HG03039 (cell line): Measurements from ENCODE around the gene GALNTL6.
"Not testable (repeated sequence)": the region's sequence is repeated elsewhere in the genome, so short reads cannot be mapped to it uniquely, and the experiment has no call there.

ENCODE experiments used
- ATAC-seq: cut with Tn5 transposase; IDR thresholded peaks from one replicate; pipeline ENCODE4 v1.9.1; 2021; ENCODE audit warnings: mild to moderate bottlenecking, moderate library complexity; ENCODE audit not compliant: unreplicated experiment

GALNTL6 gene

DNA sequence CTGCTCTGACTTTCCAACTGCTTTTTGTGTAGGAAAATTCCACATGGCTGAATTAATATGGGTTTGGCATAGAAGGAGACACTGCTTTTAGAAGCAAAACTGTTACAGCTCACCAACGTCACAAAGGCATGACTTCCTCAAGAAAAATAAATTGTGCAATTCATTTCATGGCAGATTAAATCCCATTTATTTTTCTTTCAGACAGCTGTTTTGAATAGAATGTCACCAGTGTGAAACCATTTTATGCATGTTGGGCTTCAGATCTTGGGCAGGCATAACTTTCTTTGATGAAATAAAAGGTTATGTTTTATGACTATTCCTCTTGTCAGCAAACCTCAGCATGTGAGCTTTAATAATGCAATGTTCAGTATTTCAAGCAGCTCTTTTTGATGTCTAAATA, 542.8 kb downstream of the GALNTL6 start:
- ATAC-seq, result no peak

DNA sequence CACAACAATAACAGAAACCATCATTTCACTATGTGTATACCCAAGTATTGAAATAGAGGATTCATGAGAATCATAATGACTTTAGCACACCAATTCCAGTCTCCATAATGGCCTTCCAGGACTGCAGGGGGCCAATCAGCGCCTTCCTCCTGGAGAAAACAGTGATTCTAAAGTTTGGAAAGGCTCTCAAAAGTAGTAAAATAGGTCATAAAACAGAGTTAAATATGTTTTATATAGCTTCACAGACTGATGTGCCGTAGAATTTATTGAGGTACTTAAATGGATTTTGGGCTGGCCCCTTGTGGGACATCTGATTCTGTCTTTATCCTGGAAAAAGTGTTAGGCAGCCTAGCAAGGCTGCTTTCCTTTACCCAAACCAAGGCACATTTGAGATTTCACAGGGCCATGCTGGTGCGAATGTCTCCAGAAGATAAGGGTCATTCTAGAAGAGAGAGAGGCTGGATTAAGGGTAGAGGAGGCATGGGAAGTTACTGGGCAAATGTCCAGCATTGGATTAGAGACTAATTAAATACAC, 543.9 kb downstream of the GALNTL6 start:
- ATAC-seq, result no peak

DNA sequence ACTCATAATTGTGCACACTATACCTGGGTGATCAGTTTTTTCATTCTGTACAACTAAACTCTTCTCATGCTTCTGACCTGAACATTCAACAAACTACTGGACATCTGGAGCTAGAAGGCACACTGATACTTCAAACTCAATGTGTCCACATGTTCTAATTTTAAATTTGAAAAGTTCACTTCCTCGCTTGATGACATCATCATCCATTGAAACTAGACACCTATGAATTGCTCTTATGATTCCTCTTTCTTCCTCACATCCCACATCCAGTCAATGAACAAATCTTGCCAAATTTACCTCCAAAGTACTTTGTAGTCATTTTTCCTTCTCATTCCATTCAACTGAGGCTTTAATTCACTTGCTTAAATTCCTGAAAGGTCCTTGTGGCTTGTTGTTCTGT, 549.4 kb downstream of the GALNTL6 start:
- ATAC-seq, result no peak

DNA sequence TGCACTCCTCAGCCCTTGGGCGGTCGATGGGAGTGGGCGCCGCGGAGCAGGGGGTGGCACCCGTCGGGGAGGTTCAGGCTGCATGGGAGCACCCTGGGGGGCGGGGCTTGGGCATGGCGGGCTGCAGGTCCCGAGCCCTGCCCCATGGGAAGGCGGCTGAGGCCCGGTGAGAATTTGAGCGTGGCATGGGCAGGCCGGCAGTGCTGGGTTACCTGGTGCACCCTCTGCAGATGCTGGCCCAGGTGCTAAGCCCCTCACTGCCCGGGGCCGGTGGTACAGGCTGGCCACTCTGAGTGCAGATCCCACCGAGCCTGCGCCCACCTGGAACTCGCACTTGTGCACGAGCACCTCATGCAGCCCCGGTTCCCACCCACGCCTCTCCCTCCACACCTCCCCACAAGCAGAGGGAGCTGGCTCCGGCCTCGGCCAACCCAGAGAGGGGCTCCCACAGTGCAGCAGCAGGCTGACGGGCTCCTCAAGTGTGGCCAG, 556.3 kb downstream of the GALNTL6 start:
- no peak for ATAC-seq

DNA sequence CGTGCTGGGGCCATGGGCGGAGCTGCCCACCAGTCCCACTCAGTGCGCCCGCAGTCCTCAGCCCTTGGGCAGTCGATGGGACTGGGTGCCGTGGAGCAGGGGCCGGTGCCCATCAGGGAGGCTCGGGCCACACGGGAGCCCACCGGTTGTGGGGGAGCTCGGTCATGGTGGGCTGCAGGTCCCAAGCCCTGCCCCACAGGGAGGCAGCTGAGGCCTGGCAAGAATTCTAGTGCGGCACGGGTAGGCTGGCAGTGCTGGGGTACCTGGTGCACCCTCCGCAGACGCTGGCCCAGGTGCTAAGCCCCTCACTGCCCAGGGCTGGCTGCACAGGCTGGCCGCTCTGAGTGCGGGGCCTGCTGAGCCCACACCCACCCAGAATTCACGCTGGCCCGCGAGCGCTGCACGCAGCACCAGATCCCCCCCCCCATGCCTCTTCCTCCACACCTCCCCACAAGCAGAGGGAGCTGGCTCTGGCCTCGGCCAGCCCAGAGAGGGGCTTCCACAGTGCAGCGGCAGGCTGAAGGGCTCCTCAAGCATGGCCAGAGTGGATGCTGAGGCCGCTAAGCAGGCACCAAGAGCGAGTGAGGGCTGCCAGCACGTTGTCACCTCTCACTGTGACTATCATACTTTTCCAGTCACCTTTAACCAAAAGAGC, 564.4 kb downstream of the GALNTL6 start:
- ATAC-seq, result no peak

DNA sequence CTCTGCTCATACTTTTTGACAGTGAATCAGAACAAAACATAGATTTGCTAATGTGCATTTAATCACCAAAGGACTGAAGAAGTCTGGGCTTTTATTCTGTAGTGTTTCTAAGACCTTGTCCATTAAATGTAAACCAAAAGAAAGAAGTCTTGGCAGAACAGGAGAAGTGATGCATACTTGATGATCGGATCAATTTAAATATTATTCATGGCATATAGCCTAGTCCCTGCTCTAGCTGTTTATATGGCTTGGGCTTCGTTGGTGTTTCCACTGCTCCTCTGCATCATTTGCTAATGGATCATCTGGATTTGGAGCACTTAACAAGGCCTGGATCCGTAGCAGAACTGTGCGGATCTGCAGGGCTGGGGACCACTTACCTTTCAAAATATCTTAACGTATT, 566.6 kb downstream of the GALNTL6 start:
- ATAC-seq, result no peak

DNA sequence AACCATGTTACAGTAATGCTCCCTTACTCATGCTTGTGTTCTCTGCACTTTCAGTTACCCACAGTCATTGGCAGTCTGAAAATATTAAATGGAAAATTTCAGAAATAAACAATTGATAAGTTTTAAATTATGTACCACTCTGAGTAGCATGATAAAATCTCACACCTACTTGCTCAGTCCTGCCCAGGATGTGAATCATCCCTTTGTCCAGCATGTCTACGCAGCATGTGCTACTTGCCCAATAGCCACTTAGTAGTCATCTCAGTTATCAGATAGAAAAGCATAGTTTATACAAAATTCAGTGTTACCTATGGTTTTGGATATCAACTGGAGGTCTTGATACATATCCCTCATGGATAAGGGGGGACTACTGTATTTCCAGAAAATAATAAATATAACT, 577.1 kb downstream of the GALNTL6 start:
- no peak for ATAC-seq

DNA sequence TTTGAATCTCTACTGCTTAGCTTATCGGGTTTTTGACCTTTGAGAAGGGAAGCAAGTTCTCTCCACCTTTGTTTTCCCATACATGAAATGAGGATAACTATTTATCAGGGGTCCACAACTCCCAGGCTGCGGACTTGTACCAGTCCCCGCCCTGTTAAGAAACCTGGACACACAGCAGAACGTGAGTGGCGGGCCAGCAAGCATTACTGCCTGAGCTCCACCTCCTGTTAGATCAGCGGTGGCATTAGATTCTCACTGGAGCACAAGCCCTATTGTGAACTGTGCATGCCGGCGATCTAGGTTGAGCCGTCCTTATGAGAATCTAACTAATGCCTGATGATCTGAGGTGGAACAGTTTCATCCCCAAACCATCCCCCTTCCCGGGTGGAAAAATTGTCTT, 579.5 kb downstream of the GALNTL6 start:
- ATAC-seq, result no peak

DNA sequence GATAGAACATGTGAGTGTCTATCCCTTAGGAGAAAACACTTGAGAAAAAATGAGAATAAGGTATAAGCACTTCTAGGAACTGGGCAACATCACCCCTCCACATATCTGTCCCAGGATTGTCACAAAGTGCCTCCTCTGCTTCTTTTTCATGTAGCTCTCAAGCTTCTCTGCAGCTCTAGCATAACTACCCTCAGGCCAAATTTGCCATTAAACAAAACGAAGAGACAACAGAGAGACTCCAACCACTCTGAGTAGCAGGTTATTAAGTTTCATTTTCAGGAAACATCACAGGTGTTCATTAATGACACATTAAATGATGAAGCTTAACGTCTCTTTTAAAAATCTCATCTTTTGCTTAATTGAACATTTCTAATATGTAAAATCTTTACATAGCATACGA, 580.0 kb downstream of the GALNTL6 start:
- no peak for ATAC-seq

DNA sequence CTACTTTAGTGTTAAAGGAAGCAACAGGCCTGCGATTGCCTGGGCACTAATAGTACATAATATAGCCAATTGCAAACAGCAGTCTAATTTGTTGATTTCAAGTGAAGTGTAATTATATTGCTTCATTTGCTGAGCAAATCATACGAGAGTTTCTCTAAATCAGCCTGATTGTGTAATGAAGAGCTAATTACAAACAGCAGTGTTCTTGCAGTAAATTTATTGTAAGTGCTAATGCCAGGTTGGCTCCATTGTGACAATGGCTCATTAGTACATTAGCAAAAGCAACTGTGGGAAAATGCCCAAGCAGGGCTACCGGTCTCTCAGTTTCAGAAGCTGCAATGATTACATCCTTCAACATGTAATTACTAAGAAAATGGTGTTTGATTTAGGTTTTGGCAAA, 591.5 kb downstream of the GALNTL6 start:
- no peak for ATAC-seq

DNA sequence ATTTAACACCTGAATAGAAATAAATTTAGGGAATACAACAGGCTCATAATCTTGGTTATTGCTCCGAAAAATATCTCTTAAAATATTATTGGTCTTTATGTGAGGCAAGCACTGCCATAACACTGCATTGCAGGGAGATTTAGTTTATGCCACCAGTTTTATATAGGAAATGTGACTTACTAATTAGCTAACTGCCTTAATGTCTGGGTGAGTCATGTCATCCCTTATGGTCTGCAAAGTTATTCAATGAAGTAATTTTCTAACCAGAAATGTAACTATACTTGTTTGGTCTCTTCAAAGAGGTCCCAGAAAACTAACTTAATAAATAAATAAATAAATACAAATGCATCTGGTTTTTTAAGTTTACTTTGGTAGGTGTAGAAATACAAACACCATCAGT, 597.2 kb downstream of the GALNTL6 start:
- no peak for ATAC-seq

DNA sequence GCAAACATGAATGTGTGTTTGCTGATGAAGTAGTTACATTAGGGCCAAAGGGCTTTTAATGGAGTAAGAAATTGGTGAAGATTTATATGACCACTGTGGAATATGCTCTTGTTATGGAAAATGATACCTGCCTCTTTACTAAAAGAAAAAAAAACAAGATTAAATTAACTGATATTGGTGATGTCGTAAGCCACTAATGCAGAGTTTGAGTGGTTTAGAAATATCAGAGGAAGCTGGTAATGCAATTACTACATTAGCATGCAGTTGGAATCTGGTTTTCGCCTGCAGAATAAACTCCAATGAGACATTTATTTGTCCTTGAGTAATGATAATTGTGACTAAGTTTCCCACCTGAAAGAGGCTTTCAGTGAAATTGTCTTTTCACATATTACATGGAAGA, 597.9 kb downstream of the GALNTL6 start:
- no peak for ATAC-seq

DNA sequence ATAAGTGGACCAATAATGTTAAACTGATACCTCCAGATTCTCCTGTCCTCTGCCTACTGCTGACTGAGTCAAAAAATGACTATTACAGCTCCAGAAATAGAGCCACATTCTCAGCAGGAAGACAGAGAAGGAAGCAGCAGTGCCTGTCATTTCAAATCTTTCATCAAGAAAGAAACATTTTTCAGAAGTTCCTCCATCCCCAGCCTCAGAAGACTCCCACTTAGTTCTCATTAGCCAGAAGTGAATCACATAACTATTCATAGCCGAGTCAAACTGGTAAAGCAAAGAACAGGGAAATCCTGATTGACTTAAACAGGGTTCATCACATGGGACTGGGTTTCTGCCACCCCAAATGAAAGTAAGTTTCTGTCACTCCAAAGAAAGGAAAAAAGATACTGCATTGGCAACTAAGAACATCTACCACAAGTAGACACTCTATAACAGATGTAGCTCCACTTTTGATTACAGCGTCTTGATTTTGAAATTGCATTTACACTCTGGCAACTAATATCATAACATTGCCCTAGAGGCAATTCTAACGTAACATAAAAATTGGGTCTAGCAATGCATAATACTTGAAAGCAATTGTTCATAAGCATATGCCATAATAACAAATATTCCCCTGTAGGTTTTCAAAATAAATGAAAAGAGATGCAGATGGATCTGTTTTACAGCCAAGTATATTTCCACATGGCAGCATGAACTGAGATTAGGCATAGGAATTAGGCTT, 599.8 kb downstream of the GALNTL6 start:
- ATAC-seq, result no peak

DNA sequence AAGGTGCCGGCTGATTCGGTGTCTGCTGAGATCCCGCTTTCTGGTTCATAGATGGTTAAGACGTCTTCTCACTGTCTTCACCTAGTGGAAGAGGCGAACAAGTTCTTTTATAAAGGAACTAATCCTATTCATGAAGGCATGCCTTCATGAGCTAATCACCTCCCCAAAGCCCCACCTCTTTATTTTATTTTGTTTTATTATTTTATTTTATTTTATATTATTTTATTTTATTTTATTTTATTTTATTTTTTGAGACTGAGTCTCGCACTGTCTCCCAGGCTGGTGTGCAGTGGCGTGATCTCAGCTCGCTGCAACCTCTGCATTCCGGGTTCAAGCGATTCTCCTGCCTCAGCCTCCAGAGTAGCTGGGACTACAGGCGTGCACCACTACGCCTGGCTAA, 615.8 kb downstream of the GALNTL6 start:
- ATAC-seq, result not testable (repeated sequence)

DNA sequence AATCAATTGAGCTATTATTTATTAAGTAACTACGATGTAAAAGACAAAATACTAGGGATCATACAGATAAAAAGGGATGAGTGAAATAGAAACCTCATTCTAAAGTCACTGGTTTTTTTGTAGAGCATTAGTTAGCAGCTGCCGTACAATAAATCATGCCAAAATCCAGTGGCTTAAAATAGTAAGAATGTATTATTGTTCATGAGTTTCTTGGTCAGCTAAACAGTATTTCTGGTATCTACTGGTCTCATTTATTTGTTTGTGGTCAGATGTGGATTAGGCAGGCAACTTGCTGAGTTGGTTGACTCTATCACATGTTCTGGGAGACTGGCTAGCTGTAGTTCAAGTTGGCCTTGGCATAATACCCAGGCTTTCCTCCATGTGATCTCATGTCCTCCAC, 667.3 kb downstream of the GALNTL6 start:
- ATAC-seq, result no peak

DNA sequence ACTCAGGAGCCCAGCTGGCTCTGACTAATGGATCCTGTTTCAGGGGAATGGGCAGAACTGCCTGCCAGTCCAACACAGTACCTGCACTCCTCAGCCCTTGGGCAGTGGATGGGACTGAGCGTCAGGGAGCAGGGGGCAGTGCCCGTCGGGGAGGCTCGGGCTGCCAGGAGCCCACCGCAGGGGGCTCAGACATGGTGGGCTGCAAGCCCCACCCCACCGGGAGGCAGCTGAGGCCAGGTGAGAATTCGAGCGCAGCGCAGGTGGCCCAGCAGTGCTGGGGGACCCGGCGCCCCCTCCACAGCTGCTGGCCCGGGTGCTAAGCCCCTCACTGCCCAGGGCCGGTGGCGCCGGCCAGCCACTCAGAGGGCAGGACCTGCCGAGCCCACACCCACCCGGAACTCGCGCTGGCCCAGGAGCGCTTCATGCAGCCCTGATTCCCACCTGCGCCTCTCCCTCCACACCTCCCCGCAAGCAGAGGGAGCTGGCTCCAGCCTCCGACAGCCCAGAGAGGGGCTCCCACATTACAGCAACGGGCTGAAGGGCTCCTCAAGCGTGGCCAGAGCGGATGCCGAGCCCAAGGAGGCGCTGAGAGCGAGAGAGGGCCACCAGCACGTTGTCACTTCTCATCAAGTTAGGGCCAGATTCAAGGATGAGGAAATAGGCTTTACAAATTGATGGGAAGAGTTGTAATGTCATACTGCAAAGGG, 668.8 kb downstream of the GALNTL6 start:
- ATAC-seq, result no peak

DNA sequence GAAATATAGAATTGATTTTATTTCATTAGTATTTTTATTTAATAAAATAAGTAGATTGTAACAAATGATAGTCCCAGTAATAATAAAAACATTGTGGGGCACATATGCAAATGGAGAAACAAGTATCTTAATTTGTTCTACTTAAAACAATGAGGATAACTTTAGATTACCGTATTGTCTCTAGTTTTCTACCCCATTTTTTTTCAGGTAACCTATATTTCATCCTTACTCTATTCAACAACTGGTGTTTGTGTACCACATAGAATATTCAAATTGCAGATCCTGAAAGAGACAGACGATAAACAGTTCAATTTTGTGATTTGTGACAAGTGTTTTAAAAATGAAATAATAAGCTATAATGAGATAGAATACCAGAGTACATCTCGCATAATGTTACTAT, 671.8 kb downstream of the GALNTL6 start:
- ATAC-seq, result no peak

DNA sequence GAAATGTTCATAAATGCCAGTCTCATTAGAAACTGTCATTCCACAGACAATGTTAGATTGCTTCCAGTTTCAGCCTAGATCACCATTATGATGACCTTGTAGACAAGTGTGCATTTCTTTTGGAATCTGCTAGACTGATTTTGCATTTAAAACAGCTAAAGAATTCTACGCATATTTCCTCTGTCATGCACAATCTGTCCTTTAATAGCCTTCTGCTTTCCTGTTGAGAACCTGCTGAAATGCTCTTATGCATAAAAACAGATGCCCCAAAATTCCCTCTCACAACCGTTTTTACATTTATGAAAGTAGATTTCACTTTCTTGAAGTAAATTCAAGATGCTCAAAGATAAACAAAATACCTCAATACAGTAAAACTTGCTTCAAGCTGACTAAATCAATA, 673.3 kb downstream of the GALNTL6 start:
- ATAC-seq, result no peak

DNA sequence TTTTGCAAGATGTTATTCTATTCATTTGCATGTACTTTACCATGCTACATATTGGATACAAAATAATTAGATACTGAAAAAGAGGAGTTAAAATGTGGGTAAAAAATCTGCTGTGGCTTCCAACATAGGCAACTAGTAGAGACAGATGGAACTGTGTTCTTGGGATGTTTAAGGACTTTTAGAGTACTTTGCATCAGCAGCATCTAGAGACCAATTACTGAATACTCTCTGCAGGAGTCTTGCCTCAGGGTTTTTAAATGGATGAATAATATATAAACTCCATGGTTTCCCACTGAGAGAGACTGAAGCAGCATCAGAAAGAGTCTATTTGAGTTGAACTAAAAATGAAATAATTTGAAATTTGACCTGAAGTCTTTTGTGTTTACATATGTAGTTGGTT, 676.7 kb downstream of the GALNTL6 start:
- no peak for ATAC-seq

DNA sequence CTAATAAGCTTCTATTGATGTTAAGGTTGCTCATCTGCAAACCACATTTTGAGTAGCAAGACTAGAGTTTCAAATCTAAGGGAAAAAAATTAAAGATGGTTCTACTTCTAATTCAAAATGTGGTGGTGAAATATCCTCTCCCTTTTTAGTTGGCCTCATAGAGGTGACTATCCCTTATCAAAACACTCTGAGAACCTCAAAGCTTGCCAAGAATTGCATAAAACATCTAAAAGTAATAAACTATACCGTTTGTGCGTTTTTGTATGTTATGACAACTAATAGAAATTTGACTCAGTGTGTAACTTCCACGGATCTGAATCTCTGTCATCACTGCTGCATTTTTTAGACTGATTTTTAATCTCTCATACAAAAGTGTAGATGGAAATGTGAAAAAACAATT, 682.6 kb downstream of the GALNTL6 start:
- no peak for ATAC-seq

DNA sequence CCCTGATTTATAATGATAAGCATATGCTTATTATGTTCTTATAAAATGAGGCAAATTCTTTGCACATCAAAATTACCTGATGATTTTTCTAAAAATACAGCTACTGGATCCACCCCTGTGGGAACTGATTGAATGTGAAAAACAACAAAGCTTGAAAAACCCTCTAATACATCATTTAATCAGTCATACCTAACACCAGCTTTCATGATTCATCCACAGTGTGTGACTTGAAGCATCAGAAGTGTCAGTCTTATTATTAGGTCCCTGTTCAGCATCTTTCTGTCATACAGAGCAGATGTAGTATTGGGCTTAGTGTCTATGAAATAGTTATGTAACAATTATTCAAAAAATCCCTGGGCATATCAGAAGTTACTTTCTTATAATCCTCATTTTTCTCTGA, 684.1 kb downstream of the GALNTL6 start:
- no peak for ATAC-seq

DNA sequence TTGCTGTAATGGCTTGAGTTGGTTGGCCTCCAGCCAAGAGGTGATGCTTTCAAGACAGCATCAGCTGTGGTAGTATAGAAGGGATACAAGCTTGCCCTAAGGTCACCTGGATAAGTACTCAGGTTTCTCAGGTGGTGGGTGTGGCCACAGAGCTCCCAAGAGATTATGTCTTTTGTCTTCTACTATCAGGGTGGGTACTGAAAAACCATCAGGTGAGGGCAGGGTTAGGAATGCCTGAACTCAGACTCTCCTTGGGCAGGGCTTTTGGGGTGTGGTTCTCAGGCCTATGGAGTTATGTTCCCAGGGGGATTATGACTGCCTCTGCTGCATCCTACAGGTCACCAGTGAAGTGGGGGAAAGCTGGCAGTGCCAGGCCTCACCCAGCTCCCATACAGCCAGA, 700.8 kb downstream of the GALNTL6 start:
- no peak for ATAC-seq
